ENCODE measurements around the gene CDC42BPB.

CDC42BPB gene

GRCh38 chr14:103088921-103089320 lies 31.6 kb upstream of the CDC42BPB start:
- Histone ChIP-seq H3K36me3 (replicated peaks; ENCODE audit: low read depth, low read length) (no peaks in the 10 kb centered on the region), H3K9ac (ENCODE audit: low read length) (no peak overlapping the region), H3K27me3 (ENCODE audit: low read depth, low read length) (no peaks in the 10 kb centered on the region), H3K27ac (ENCODE audit: low read length) (no peak overlapping the region), H3K4me3 (ENCODE audit: low read length) (no peak overlapping the region), H3K4me2 (ENCODE audit: low read length) (no peak overlapping the region), H4K20me1 (ENCODE audit: insufficient read depth, low read length) (no peaks in the 10 kb centered on the region), H3K4me1 (ENCODE audit: low read length) (peaks cover 14% of the 10 kb centered on the region), H2AFZ (ENCODE audit: low read depth, low read length) (no peak overlapping the region), H3K9me3 (ENCODE audit: insufficient read depth, low read length) (no peaks in the 10 kb centered on the region), H3K79me2 (ENCODE audit: low read length) (no peaks in the 10 kb centered on the region)
- TF ChIP-seq EZH2phosphoT487 (IDR thresholded peaks at IDR 0.05; ENCODE audit: low read depth) (no peak), CTCF (IDR thresholded peaks at IDR 0.05; ENCODE audit: low read depth, low read length) (no peak)

GRCh38 chr14:103087343-103087835 lies 30.0 kb upstream of the CDC42BPB start:
- H3K27ac ChIP-seq (ENCODE audit: low read length): no peak overlapping the region
- no peak overlapping the region for H2AFZ ChIP-seq (ENCODE audit: low read depth, low read length)
- no peak overlapping the region for H3K4me2 ChIP-seq (ENCODE audit: low read length)
- no peak for TF ChIP-seq CTCF (IDR thresholded peaks at IDR 0.05; ENCODE audit: low read depth, low read length)
- no peaks in the 10 kb centered on the region for H3K9me3 ChIP-seq (ENCODE audit: insufficient read depth, low read length)
- peaks cover 13% of the 10 kb centered on the region for H3K4me1 ChIP-seq (ENCODE audit: low read length)
- no peaks in the 10 kb centered on the region for H4K20me1 ChIP-seq (ENCODE audit: insufficient read depth, low read length)
- no peak overlapping the region for H3K9ac ChIP-seq (ENCODE audit: low read length)
- H3K4me3 ChIP-seq (ENCODE audit: low read length): no peak overlapping the region
- H3K79me2 ChIP-seq (ENCODE audit: low read length): no peaks in the 10 kb centered on the region
- no peaks in the 10 kb centered on the region for H3K36me3 ChIP-seq (replicated peaks; ENCODE audit: low read depth, low read length)
- no peaks in the 10 kb centered on the region for H3K27me3 ChIP-seq (ENCODE audit: low read depth, low read length)

GRCh38 chr14:103086771-103087342 lies 29.5 kb upstream of the CDC42BPB start:
- Histone ChIP-seq H3K27me3 (ENCODE audit: low read depth, low read length) (0 out of 2 replicates have a peak, but pooled peaks cover 1% of the 10 kb centered on the region), H3K36me3 (replicated peaks; ENCODE audit: low read depth, low read length) (no peaks in the 10 kb centered on the region), H3K4me3 (ENCODE audit: low read length) (no peak overlapping the region), H4K20me1 (ENCODE audit: insufficient read depth, low read length) (no peaks in the 10 kb centered on the region), H3K9ac (ENCODE audit: low read length) (no peak overlapping the region), H3K4me1 (ENCODE audit: low read length) (peaks cover 7% of the 10 kb centered on the region), H2AFZ (ENCODE audit: low read depth, low read length) (no peak overlapping the region), H3K9me3 (ENCODE audit: insufficient read depth, low read length) (no peaks in the 10 kb centered on the region), H3K27ac (ENCODE audit: low read length) (no peak overlapping the region), H3K4me2 (ENCODE audit: low read length) (no peak overlapping the region), H3K79me2 (ENCODE audit: low read length) (no peaks in the 10 kb centered on the region)
- TF ChIP-seq CTCF (IDR thresholded peaks at IDR 0.05; ENCODE audit: low read depth, low read length) (no peak), EZH2phosphoT487 (IDR thresholded peaks at IDR 0.05; ENCODE audit: low read depth) (no peak)

GRCh38 chr14:103085106-103086091 lies 28.1 kb upstream of the CDC42BPB start:
- 0 out of 2 replicates have a peak, but pooled peaks cover 3% of the 10 kb centered on the region for H3K27me3 ChIP-seq (ENCODE audit: low read depth, low read length)
- no peak overlapping the region for H3K9ac ChIP-seq (ENCODE audit: low read length)
- TF ChIP-seq EZH2phosphoT487 (IDR thresholded peaks at IDR 0.05; ENCODE audit: low read depth) (no peak), CTCF (IDR thresholded peaks at IDR 0.05; ENCODE audit: low read depth, low read length) (peak; percentile 17)
- H3K27ac ChIP-seq (ENCODE audit: low read length): no peak overlapping the region
- no peaks in the 10 kb centered on the region for H3K9me3 ChIP-seq (ENCODE audit: insufficient read depth, low read length)
- H3K4me3 ChIP-seq (ENCODE audit: low read length): no peak overlapping the region
- H4K20me1 ChIP-seq (ENCODE audit: insufficient read depth, low read length): no peaks in the 10 kb centered on the region
- H3K36me3 ChIP-seq (replicated peaks; ENCODE audit: low read depth, low read length): no peaks in the 10 kb centered on the region
- H2AFZ ChIP-seq (ENCODE audit: low read depth, low read length): no peak overlapping the region
- H3K4me1 ChIP-seq (ENCODE audit: low read length): no peaks in the 10 kb centered on the region
- H3K4me2 ChIP-seq (ENCODE audit: low read length): no peak overlapping the region
- no peaks in the 10 kb centered on the region for H3K79me2 ChIP-seq (ENCODE audit: low read length)

Data from OCI-LY3 (cell line).